Body of pancreas (tissue), 4 donors: ENCODE results near the gene ADD1. TPM values are rescaled to one million over a fixed set of nuclear protein-coding genes. Genes with fewer than 3 reads are reported as not detected.

Source experiments
- ATAC-seq: fragments of 150-250 bp; one replicate; pipeline ENCODE4 v1.9.1; 2016
- DNase-seq, 4 donors: peaks; one replicate each; pipeline ENCODE4 v3.0.0-alpha.2; 2019
- H3K27ac ChIP-seq, 4 donors: fragments of 200-600 bp; sonication (generic); 1 replicate in 3 of 4; 2 replicates in 1 of 4; pipeline versions ENCODE4 v1.5.1 to v1.6.1; 2016 to 2019; ENCODE audit warnings: mild to moderate bottlenecking in 1 of 4, mixed read lengths in 1 of 4, moderate library complexity in 1 of 4
- H3K27me3 ChIP-seq, 2 donors: fragments of 200-600 bp; sonication (generic); one replicate each; pipeline ENCODE4 v1.6.0; 2016; ENCODE audit warnings: mild to moderate bottlenecking in 1 of 2
- H3K36me3 ChIP-seq, 2 donors: fragments of 200-600 bp; sonication (generic); replicated peaks in 1 of 2; 2 replicates each; pipeline ENCODE4 v1.5.1; 2016; ENCODE audit warnings: low read depth in 2 of 2; ENCODE audit not compliant: insufficient read depth in 1 of 2
- H3K4me1 ChIP-seq: fragments of 200-600 bp; sonication (generic); one replicate; pipeline ENCODE4 v1.6.0; 2016
- H3K4me3 ChIP-seq, 2 donors: fragments of 200-600 bp; sonication (generic); 1 replicate in 1 of 2; 2 replicates in 1 of 2; pipeline ENCODE4 v1.5.1; 2016 to 2019
- H3K9me3 ChIP-seq, 3 donors: fragments of 200-600 bp; sonication (generic); 1 replicate in 2 of 3; 2 replicates in 1 of 3; pipeline ENCODE4 v1.5.1; 2016
- POLR2A ChIP-seq, 3 donors: fragments of 450-650 bp; IDR thresholded peaks; one replicate each; pipeline ENCODE4 v1.6.1; 2016; ENCODE audit warnings: antibody characterized with exemption in 3 of 3, mild to moderate bottlenecking in 2 of 3
- WGBS, 2 donors: methylation state at CpG; one replicate each; pipeline ENCODE4 v1.1.5; 2017; 5-methylcytosine and 5-hydroxymethylcytosine counted together
- intact Hi-C: fragments of 100-400 bp; cut with DNase I; formaldehyde crosslinking; loops from one replicate; pipeline ENCODE4 v1.15.1; 2023
- total RNA-seq, 2 donors: library from RNA; depleted of rRNA; stranded (reverse); fragments of >200 nt; gene quantifications; one replicate each; pipeline ENCODE4 v1.1.0, GENCODE V29; 2016
- TF ChIP-seq, protein P1 (sequence below), 7 experiments: fragments of 450-650 bp in 4 of 7; fragments of 200-600 bp in 3 of 7; sonication (generic) in 3 of 7; IDR thresholded peaks; one replicate each; pipeline ENCODE4 v1.5.1; 2016 to 2019; ENCODE audit warnings: antibody characterized with exemption in 7 of 7

Gene ADD1
- total RNA-seq, 2 donors from 2014 or later: 84.1 to 266 TPM

DNA sequence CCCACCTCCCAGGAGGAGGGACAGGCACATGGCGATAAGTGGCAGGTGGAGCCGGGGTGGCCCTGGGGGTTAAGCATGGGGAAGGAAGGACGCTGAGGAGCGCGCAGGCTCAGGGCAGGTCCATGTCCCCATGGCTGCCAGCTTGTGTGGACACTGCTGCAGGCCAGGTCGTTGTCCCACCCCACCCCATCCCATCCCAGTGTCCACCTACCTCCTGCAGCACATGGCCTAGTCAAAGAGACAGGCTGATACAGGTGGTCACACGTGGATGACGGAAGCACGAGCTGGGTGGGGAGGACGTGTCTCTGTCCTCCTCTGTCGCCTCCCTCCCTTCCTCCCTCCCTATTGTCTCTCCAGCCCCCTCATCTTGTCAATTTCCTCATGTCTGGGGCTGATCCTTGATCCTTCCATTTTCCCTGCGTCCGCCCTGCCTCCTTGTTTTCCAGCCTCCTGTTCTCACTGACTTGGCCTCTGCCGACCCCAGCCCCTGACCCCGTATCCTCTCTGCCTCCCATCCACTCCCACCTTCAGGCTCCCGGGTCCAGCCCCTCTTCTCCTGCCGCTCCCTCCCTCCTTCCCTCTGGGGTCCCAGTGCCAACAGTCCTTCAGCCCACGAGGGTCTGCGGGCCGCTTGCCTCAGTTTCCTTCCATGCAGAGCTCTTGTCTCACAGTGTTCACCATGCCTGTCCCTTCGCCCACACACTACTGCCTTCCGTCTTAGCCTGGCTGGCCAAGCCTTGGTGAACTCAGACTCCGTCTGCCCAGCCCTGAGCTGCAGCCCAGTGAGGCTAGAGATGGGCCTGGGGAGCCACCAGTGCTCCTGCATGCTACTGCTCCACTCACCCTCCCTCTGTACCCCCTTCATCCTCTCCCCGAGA, 15.5 kb upstream of the ADD1 start:
- H3K27ac ChIP-seq: no peak overlapping the region
- H3K36me3 ChIP-seq: peaks cover 0 to 44% of the 10 kb centered on the region in 2 donors
- ATAC-seq (no peak), DNase-seq (peak in 1 of 4 donors; percentile 6)
- H3K4me1 ChIP-seq: no peaks in the 10 kb centered on the region
- 91% methylated on average over 22 of the region's 24 CpGs for WGBS, 2 donors
- H3K9me3 ChIP-seq: no peaks in the 10 kb centered on the region
- TF ChIP-seq, protein P1, sequence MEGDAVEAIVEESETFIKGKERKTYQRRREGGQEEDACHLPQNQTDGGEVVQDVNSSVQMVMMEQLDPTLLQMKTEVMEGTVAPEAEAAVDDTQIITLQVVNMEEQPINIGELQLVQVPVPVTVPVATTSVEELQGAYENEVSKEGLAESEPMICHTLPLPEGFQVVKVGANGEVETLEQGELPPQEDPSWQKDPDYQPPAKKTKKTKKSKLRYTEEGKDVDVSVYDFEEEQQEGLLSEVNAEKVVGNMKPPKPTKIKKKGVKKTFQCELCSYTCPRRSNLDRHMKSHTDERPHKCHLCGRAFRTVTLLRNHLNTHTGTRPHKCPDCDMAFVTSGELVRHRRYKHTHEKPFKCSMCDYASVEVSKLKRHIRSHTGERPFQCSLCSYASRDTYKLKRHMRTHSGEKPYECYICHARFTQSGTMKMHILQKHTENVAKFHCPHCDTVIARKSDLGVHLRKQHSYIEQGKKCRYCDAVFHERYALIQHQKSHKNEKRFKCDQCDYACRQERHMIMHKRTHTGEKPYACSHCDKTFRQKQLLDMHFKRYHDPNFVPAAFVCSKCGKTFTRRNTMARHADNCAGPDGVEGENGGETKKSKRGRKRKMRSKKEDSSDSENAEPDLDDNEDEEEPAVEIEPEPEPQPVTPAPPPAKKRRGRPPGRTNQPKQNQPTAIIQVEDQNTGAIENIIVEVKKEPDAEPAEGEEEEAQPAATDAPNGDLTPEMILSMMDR (IDR thresholded peaks at IDR 0.05): no peak
- TF ChIP-seq POLR2A (IDR thresholded peaks at IDR 0.05): no peak
- no peaks in the 10 kb centered on the region for H3K27me3 ChIP-seq
- intact Hi-C loops: no loop called here
- H3K4me3 ChIP-seq: no peak overlapping the region

DNA sequence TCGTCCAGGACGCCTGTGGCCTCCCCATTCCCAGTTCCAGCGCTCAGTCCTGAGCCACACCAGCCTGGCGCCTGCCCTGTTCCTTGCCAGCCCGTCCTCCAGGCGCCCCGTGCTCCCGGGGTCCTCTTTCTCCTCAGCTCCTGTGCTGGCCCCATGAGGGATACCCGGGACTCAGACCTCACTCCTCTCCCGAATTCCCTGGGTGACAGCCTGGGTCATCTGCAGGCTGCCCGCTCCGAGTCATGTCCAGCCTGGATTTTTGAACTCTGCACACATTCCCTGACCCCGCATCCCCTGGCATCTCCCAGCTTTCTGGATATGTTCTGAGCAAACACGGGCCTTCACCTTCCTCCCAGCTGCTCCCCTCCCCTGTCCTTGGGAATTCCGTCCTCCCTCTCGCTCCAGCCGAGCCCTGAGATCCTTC, 14.9 kb upstream of the ADD1 start:
- WGBS, 2 donors: 93 to 94% methylated on average over 17 of the region's 17 CpGs
- H3K36me3 ChIP-seq: peaks cover 0 to 42% of the 10 kb centered on the region in 2 donors
- H3K4me3 ChIP-seq: no peak overlapping the region
- ATAC-seq (no peak), DNase-seq (peak in 2 of 4 donors; percentile 3 to 6)
- no peak overlapping the region for H3K27ac ChIP-seq
- intact Hi-C loops: no loop called here
- TF ChIP-seq POLR2A (IDR thresholded peaks at IDR 0.05): no peak
- TF ChIP-seq, protein P1 (IDR thresholded peaks at IDR 0.05): no peak
- H3K9me3 ChIP-seq: no peaks in the 10 kb centered on the region
- no peaks in the 10 kb centered on the region for H3K27me3 ChIP-seq
- no peaks in the 10 kb centered on the region for H3K4me1 ChIP-seq

DNA sequence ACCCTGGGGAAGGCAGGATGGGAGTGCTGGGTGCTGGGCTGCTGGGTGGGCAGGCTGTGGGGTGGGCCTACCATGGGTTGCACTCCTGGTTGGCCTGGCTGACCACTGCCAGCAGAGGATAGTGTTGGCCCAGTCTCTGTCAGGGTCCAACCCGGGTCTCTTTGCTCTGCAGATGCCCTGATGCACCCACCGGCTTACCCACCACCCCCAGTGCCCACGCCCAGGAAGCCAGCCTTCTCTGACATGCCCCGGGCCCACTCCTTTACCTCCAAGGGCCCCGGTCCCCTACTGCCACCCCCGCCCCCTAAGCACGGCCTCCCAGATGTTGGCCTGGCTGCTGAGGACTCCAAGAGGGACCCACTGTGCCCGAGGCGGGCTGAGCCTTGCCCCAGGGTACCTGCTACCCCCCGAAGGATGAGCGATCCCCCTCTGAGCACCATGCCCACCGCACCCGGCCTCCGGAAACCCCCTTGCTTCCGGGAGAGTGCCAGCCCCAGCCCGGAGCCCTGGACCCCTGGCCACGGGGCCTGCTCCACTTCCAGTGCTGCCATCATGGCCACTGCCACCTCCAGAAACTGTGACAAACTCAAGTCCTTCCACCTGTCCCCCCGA, 14.2 kb upstream of the ADD1 start:
- no peak overlapping the region for H3K27ac ChIP-seq
- H3K4me1 ChIP-seq: no peaks in the 10 kb centered on the region
- no peak for TF ChIP-seq POLR2A (IDR thresholded peaks at IDR 0.05)
- TF ChIP-seq, protein P1 (IDR thresholded peaks at IDR 0.05): no peak
- H3K27me3 ChIP-seq: no peaks in the 10 kb centered on the region
- peak in 2 of 4 donors; percentile 4 to 6 for DNase-seq
- WGBS, 2 donors: 94 to 96% methylated on average over 7 to 17 of the region's 18 CpGs
- no peaks in the 10 kb centered on the region for H3K9me3 ChIP-seq
- intact Hi-C loops: no loop called here
- no peak overlapping the region for H3K4me3 ChIP-seq
- H3K36me3 ChIP-seq: peaks cover 0 to 43% of the 10 kb centered on the region in 2 donors
- ATAC-seq: no peak

DNA sequence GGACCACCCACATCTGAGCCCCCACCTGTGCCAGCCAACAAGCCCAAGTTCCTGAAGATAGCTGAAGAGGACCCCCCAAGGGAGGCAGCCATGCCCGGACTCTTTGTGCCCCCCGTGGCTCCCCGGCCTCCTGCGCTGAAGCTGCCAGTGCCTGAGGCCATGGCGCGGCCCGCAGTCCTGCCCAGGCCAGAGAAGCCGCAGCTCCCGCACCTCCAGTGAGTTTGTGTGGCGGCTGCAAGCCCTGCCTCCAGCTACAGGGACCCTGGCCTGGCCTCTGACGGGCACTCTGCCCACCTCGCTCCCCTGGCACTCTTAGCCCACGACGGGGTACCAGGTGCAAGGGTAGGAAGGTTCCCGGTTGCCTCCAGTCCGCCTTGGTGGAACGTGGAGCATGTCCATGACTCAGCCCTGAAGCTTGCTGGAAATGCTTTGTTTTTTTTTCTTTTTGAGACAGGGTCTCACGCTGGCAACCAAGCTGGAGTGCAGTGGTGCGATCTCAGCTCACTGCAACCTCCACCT, 13.7 kb upstream of the ADD1 start:
- Histone ChIP-seq H3K4me1 (no peaks in the 10 kb centered on the region), H3K9me3 (no peaks in the 10 kb centered on the region), H3K27me3 (no peaks in the 10 kb centered on the region), H3K4me3 (no peak overlapping the region), H3K27ac (no peak overlapping the region), H3K36me3 (peaks cover 0 to 40% of the 10 kb centered on the region in 2 donors)
- WGBS, 2 donors: 96% methylated on average over 4 to 18 of the region's 19 CpGs
- intact Hi-C loops: no loop called here
- ATAC-seq (no peak), DNase-seq (peak in 2 of 4 donors; percentile 3 to 6)
- no peak for TF ChIP-seq POLR2A (IDR thresholded peaks at IDR 0.05)
- TF ChIP-seq, protein P1 (IDR thresholded peaks at IDR 0.05): no peak
